Hematopoietic multipotent progenitor cell treated with erythropoietin and hydrocortisone succinate and interleukin-3 and kit ligand, for 4 days (in vitro differentiated cells): ENCODE measurements around the gene IP6K3.

ENCODE experiments used
- DNase-seq: peaks from one replicate; pipeline ENCODE4 v3.0.0-alpha.2; 2015

IP6K3 gene

DNA sequence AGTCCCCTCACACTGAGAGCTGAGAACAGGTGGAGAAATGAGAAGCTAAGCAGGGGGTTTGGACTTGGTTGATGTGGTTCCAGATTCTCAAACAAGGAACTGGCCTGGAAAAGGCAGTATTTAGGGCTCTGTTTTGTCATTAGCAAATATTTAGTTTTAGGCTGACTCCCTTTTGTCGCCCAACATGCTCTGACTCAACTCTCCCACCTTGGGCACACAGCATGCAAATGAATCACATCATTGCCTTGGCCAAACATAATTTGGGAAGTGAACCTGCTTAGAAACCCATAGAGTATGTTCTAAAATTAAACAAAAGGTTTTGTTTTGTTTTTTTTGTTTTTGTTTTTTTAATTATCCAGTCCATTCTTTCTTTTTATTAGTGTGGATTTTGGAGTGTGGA, 25.7 kb downstream of the IP6K3 start:
- DNase-seq: no peak

DNA sequence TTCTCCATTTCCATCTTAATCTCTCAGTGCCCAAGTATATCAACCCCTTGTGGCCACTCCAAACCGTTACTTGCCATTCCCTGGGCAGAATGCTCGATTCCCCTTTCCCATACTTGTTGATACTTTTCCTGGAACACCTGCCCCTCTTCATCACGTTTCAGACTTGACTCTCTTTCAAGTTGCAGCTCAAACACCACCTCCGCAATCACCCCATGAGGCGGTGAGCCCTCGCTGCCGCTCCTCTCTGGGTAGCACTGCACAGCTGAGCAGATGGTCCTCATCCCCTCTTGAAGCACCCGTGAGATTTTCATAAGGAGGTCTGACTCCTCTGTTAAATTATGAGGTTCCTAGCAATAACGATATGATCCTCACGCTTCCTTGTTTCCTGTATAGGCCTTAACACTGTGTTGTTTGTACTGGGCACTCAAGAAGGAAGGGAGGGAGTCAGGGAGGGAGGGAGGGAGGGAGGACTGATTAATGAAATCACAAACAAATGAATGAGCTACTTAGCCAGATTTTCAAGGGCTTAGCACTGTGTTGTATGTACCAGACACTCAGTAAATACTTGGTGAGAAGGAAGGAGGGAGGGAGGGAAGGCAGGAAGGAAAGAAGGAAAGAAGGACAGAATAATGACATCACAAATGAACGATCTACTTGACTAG, 27.2 kb downstream of the IP6K3 start:
- no peak for DNase-seq

DNA sequence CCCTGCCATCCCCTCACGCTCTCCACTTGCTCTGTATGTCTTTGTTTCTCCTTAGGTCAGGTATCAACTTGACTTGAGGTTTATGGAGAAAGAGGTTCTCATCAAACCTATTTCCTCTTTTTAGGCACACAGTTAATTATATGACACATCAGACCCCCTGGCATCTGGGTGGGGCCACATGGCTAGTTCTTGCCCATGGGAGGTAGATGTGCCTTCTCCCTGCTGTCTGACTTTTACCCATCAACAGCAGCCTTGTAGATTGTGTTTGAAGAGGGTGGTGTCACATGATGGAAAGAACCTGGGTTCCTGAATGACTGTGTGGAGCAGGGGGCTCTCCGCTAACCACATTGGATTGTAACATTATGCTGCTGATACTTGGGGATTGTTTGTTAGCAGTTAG, 28.0 kb downstream of the IP6K3 start:
- DNase-seq: peak; percentile 24

DNA sequence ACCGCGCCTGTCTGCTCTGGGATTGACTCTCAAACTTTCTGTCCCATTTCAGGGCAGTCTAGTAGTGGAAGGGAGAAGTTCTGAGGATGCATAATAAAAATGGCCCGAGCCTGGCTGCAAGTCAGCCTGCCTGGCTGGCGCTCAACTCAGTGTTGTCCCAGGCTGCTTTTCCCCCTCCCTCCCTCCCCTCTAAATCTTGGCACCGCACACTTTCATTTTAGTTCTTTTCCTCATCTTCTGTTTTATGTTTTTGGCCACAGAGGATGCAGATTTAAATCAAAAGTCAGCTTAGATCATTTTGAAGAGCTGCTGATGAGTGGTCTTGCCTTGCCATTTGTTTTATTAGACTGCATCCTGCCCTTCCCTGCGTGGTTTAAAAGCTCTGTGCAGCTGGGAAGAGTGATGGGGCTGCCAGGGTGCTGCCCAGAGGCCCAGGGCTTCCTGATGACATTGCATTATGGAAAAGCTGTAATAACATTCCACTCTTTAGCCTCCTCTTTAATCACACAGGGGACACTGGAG, 28.7 kb downstream of the IP6K3 start:
- no peak for DNase-seq

DNA sequence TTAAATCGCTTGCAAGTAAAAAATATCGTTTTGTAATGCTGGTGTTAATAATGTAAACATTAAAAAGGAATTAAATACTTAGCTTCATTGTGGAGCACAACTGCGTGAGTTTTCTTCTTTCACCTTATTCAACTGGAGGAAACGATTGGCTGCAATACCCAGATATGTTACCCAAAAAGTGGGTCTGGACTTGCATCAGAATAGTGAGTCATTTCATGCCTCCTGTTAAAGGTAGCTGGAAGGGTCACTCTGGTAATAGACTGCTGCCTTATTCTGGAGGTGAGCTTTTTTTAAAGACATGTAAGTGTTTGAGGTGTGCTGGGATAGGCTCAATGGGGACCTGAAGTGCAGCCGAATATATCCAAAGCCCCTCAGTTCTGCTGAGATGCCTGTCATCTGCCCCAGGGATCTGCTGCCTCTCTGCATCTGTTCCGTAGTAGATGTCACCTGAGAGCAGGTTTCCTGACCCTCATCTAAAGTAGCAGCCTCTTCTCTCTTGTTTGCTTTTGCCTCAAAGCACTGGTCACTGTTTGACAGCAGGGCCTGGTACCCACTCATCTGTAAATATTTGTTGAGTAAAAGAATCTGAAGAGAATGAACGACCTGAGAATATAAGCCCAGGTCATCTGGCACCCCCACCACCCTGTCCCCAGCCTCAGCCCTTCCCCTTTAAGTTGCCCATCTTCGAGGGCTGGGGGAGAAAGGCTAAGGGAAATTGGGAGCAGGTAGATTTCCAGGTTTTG, 29.6 kb downstream of the IP6K3 start:
- DNase-seq: no peak

DNA sequence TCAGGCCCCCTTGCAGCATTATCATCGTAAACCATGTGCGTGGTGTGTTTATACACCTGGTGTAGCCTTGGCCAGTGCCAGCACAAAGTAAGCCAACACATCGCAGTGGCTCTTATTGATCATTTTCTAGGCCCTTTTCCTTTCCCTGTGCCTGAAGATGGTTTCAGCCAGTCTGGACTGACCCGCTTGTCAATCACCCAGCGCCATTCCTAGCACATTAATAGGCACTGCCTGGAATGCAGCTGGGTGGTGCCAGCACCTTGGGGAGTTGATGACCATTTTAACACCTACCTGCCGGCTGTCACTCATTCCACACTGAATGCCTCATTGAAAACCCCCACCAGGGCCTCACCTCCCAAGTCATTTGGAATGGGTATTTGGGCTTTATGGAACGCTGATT, 30.3 kb downstream of the IP6K3 start:
- no peak for DNase-seq

DNA sequence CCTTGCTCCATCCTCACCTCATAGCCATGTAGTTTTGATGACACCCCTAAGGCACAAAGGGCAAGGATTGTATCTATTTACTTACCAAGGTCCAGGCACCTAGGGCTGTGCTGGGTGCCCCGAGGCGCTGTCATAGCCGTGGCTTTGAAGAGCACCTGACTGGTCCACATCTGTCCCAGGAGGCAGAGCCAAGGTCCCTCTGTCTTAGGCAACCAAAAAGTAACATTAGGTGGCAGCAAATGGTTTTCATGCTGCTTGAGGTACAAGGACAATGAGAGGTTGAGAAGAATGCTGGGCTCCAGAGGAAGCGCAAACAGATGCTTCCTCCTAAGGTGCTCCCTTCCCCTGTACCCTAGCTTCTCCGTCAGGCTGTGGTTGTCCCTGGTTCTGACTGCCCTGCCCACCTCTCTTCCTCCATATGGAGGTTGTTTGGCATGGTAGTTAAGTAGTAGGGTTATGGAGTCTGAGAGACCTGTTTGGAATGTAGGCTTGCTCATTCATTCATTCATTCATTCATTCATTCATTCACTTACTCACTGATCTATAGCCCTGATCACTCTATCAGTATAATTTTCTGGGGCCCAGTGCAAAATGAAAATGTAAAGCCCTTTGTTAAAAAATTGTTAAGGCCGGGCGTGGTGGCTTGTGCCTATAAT, 32.2 kb downstream of the IP6K3 start:
- peak; percentile 58 for DNase-seq

DNA sequence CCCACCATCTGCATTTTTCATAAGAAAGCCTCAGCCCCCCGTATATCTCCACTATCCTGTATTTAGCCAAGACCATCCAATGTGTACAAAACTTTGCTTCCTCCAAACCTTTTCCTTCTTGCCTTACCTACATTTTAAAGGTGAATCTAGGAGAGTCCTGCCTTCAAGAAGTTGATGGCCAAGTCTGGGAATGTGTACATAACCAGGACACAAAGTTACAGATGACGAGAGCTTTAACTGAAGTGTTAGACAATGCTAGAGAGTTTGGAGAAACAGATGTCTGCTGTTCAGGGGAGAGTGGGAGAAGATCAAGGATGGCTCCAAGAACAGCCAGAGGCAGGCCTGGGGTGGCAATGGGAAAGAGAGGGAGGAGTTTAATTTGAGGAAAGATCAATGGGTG, 32.9 kb downstream of the IP6K3 start:
- DNase-seq: no peak

DNA sequence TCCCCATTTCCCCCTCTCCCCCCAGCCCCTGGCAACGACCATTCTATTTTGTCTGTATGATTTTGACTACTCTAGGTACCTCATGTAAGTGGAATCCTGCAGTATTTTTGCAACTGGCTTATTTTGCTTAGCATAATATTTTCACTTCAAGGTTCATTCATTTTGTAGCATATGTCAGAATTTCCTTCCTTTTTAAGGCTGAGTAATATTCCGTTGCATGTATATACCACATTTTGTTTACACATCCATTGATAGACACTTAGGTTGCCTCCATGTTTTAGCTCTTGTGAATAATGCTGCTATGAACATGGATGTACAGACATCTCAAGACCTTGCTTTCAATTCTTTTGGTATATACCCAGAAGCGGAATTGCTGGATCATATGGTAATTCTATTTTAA, 33.8 kb downstream of the IP6K3 start:
- no peak for DNase-seq

DNA sequence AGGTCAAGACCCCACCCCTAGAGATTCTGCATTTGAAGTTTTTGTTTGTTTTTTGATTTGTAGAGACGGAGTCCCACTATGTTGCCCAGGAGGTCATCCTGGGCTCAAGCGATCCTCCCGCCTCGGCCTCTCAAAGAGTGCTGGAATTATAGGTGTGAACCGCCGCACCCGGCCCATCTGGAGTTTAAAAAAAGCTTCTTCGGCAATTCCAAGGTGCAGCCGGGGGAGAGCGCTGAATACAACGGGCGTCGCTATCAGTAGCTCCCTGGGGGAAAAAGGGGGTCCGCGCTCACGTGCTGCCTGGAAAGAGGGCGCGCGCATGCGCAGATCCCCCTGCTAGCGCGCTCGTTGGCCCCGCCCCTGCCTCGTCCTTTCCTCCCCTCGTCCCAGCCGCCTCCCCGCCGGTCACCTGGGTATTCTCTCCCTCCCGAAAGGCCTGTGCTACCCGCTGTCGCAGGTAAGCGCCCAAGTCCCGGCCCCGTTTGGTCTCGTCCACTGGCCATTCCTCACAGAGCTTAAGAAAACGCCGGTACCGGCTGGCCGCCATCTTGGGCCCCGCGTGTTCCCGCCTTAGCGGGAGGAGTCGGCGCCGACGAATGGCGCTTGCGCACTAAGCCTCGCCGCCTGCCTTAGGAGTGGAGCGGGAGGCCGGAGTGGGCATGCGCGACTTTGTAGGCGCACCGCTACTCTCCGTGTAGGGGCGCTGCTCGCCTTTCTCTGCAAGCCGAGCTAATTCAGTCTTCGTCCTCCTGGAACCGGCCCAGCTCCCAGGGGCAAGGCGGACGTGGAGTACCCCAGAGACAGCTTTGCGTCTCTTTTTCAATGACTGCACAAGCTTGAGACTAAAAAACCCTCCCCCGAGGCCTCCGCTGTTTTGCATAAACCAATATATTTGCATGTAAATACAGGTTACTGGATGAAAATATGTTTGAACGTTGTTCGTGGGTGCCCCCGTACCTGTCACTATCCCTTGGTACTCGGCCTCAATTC, 35.3 kb downstream of the IP6K3 start, which contains the start of gene UQCC2:
Gene UQCC2, minus strand, starts transcription at position 561 of the 990 bp plus-strand sequence. Its CDS starts 14 bp downstream, at position 547.
- DNase-seq: peak; percentile 99

DNA sequence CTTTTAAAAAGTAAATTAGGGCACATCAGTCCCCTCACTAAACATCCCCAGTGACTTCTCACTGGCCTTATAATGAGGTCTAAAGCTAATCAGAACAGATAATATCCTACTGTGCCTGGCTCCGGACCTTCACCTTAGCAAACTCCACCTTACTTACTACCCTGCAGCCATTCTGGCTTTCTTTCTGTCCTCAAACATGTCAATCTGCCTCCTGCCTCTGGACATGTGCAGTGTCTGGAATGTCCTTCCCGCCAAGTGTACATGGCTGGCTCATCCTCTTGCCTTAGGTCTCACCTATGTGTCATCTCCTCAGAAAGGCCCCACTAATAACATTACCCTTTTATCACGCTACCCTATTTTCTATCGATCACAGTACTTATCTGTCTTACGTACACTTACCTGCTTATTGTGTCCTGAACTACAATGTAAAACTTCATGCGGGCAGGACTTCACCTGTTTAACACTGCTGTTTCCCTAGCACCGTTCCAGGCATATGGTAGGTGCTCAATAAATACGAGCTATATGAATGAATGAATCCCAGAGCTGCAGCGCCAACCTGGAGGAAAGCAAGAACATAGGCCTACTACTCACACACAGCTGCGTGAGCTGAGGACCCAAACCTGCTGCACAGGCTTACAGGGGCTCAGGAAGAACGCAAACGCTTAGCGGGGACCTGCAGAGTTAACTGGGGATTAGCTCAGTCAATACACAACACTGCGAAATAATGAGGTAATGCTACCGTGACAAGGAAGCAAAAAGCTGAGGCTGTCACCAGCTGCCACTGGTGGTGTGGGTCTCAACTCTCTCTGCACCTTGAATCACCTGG, 36.2 kb downstream of the IP6K3 start:
- peak; percentile 35 for DNase-seq

DNA sequence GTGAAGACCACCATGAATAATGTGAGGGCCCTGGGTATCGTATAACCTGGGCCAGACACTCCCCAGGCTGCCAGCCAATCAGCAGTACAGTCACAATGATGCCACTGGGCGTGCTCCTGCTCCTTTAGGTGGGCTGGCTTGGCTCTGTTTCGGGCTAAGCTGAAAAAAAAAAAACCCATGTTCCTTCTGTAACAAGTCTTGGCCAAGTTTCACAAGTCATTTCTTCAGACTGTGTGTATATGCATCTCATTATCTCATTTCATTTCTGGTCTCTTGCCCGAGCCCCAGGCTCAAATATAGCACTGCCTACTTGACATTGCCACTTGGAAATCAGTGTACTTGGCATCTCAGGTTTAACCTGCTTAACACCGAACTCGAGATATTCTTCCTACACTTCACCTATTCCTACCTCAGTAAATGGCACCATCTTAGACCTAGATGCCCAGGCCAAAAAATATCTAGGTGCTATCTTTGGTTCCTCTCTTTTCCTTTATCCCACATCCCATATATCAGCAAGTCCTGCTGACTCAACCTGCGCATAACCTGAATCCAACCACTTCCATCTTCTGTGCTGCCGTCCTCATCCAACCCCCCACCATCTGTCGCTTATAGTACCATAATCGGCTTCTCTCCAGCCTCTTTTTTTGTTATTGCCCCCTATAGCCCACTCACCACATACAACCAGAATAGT, 37.0 kb downstream of the IP6K3 start:
- no peak for DNase-seq

DNA sequence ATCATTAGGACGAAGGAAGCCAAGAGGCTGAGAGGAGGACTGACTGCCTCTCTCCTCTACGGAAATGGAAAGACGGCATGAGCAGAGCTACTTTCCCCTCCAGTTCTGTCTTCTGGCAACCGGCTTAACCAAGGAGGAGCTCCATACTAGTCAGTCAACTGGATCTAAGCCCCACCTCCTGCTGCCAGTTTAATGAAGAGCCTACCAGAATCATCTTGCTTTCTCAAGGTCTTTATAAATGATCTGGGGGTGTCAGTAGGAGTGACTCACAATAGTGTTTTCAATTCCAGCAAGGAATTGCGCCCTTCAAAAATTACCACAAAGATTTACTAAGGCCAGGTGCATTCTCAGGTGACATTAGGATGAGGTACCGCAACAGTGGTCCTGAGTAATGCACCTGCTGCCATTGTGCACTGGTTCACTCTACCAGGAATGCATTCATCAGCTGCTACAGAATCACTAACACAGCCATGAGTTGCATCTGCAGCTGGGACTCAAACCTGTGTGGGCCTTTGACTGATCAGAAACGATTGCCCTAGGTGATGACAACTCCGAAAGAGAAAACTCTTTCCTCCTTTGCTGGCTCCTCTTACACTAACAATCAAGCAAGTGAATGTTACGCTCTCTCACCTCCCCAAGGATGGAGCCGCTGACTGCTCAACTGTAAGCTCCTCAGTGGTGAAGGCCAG, 38.0 kb downstream of the IP6K3 start:
- no peak for DNase-seq

DNA sequence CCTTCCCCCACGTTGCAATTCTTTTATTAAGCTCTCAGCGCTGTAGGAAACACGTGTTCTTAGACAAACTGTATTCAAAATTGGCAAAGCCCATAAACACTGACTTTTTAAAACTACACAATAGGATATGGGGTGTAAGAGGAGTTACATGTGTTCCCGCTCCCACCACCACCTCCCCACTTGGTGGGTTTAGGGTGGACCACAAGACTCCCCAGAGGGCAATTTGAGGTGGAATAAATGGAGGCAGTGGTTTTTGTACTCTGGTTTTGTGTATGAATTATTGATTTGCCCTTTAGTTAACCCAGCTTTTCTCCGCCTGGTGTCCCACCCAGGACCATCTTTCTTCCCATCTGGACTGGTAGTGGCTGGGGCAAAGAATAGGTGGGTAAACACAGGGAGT, 38.9 kb downstream of the IP6K3 start:
- DNase-seq: no peak

DNA sequence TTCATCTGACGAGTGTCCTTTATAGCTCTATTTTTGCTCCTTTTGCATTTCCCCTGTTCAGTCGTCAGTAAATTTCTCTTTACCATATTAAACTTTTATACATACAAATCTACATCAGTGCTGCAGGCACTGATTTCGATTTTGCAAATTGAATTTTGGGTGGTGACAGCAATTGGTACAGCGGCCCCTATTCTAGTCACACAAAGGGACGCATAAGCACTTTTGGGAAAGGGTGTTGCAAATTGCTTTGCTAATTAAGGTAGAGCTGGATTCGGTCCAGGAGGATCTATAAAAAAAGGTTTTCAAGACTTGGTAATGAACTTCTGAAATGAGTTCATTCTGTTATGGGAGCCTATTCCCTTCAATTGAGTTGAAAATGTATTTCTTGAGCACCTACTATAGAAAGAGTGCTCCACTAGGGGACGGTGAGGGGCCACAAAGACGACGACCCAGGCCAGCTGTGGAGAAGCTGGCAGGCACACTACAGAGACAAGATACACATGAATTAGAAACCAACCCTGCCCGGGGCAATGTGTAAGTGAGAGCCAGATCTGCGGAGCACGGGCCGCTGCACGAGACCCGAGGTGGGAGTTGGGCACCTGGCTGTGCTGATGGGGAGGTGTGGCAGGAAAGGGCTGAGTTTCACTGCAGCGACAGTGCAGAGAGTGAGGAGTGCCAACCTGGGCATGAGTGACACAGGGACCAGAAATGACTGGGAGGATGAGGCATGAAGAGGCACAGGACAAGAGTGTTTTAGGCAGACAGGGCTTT, 40.6 kb downstream of the IP6K3 start:
- no peak for DNase-seq

DNA sequence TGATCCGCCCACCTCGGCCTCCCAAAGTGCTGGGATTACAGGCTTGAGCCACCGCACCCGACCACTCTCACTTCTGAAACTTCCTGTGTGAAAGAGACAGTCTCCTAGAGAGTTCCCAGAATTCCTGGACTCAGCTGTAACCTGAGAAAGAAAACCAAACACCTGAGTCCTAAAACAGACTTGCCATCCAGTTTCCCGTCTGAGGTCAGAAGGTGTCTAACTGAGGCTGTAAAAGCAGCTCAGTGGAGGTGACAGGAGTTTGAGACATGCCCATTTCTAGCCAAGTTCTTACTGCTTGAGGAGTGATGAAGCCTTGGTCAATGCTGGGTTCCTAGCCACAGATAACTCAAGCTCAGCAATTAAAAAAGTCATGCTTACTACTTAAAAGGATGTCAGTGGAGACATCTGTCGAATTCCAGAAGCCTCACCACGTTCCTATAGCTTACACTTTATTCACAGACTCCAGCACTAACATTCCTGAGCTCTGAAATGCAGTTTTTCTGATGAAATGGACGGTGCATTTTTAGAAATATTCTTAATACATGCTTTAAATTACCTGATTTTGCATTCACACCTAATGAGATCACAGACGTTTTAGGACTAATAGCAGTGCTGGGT, 41.3 kb downstream of the IP6K3 start:
- no peak for DNase-seq

DNA sequence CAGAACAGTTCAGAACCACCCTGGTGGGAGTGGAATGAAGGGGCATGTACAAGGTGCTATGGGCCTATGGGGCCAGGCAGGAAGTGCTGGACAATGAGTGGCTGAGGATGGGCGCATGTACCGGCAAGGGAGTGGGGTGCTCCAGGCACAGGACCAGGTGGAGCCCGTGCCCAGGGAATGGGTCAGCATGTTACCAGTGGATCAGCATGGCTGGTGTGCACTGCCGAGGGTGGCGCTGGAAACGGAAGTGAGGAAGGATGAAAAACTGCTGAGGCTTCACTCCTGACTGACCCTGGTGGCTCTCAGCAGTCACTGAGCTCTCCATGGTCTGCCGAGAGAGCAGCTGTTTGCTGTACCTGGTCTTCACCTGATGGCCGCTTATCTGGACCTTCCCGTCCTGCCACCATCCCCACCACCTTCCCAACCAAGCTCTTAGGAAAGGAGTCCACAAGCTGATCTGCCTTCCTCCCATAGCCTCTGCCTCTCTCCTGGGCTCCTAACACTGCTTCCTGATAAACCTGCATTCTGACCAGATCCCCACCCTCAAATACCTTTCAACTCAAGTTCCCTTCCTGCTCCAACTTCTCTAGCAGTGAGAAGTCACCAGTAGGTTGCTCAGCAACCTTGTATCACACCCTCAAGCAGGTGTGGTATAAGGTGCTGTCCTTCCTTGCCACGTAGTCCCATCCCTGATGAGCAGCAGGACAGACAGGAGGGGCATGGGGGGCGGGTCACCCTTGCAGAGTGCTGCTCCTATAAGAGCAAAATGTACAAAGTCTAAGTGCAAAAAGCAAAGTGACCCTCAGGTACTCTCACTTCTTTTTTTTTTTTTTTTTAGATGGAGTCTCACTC, 42.3 kb downstream of the IP6K3 start:
- DNase-seq: no peak

DNA sequence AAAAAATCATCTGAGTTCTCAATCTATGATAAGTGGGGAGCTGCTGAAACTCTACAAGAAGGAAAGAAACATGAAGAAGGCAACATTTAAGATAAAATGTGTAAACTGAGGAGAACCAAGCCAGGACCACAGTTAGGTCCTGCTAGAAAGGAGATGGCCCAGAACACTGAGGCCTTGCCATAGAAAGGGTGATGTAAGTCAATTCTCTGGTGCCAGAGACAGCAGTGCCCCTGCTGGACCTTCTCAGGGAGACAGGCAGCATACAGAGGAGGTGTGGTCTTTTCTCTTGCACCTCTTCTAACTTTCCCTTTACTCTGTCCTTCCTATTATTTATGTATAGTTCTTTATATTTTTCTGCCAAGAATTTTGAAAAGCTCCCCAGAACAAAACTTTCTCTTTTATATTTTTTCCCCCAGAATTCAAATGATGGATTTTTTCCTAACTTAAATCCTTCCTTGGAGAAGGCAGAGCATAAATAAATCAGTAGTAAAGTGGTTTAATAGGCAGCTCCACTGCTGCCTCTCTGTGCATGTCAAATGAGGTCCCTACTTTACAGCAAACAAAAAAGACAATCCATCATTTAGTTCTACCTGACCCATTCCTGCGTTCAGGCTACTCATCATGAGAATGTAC, 44.2 kb downstream of the IP6K3 start:
- peak; percentile 78 for DNase-seq
